SKM-1 (cell line): ENCODE results near the gene RGS17.

Experiments used
- DNase-seq: peaks from one replicate; lab custom pipeline; 2025; ENCODE audit not compliant: unreplicated experiment; lab: John Stamatoyannopoulos, UW

The RGS17 gene

GRCh38 chr6:153085239-153085638 lies 45.8 kb downstream of the RGS17 start:
- no peak for DNase-seq

- no peak for DNase-seq
Observed at GRCh38 chr6:153084393-153084792, 46.7 kb downstream of the RGS17 start.

DNA sequence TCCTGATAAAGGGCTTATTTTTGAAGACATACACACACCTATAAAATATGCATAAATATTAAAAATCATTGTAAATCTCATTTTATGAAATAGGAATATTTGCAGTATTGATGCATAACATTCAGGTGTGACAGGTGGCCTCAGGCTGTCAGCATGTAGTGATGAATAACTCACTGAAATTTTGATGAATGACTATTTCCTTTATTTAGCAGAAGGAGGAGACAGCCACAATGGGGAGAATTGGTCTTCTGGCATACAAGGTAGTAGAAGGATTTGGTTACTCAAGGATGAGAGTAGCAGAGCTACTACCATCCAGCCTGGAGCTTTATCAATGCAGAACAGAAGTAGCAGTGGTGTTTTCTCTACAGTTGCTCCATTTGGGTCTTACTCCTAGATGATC lies 47.2 kb downstream of the RGS17 start:
- DNase-seq, result no peak

GRCh38 chr6:153081914-153082313 lies 49.2 kb downstream of the RGS17 start:
- DNase-seq, result no peak

- DNase-seq, result no peak
Observed at GRCh38 chr6:153076431-153076830, 54.7 kb downstream of the RGS17 start.

DNA sequence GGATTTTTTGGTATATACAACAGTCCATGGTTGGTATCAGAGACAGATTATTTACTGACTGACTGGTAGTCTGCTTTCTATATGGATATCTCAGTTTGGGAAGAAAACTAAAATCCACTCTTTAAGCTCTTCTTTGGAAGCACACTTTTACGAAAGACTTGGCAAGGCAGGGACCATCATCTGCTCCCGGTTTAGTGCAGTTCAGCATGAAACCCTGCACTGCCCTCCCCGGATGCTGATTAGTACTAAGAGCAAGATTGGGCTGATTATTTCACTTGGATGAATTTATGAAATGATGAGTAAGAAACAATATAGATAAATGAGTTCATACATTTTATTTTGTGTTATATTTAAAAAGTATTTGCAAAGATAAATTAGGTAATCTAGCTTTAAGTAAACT lies 56.3 kb downstream of the RGS17 start:
- no peak for DNase-seq

DNA sequence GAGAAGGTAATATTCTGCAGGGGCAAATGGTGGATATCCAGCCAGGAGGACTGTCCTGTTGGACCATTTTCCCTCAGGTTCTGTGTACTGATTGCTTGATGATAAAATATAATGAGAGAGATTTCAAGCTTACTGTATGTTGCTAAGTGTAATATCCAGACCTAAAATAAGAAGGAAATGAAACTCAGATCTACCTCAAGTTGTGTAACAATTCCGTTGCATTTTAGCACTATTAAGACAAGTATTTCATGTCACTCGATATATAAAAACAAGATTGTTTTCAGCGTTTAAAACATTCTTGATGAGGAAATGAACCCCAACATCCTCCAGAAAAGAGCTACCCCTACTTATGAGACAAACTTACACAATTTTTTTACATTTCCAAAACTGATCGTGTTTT lies 57.2 kb downstream of the RGS17 start:
- DNase-seq, result no peak

- no peak for DNase-seq
Observed at GRCh38 chr6:153070756-153071155, 60.3 kb downstream of the RGS17 start.

GRCh38 chr6:153069897-153070296 lies 61.2 kb downstream of the RGS17 start:
- DNase-seq, result no peak

GRCh38 chr6:153065222-153065621 lies 65.9 kb downstream of the RGS17 start:
- DNase-seq, result no peak

DNA sequence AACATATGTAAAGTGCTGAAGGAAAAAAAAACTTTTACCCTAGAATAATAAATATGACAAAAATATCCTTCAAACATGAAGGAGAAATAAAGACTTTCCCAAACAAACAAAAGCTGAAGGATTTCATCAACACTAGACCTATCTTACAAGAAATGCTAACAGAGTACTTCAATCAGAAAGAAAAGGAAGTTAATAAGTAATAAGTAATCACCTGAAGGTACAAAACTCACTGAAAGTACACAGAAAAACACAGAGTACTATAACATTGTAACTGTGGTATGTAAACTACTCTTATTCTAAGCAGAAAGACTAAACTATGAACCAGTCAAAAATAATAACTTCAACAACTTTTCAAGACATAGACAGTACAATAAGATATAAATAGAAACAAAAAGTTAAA lies 67.1 kb downstream of the RGS17 start:
- no peak for DNase-seq

GRCh38 chr6:153062516-153062915 lies 68.6 kb downstream of the RGS17 start:
- no peak for DNase-seq

- DNase-seq, result no peak
Observed at GRCh38 chr6:153059757-153060156, 71.3 kb downstream of the RGS17 start.

- no peak for DNase-seq
Observed at GRCh38 chr6:153059311-153059710, 71.8 kb downstream of the RGS17 start.

DNA sequence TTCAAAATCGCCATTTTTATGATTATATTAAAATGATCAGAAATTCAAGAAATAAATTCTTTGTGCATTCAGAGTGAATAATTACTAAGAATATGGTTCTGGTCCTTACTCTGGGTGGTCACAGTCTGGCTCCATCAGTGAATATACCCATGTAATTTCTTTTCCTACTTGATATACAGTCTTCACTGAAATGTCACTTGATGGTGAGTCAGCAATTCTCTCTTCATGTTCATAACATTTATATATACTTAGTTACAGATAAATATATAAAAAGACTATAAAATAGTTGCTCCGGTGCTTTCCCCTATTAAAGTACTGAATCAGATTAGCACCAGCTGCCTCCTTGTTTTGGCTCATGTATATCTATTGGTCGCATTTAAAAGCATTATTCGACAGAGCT lies 72.2 kb downstream of the RGS17 start:
- no peak for DNase-seq

- DNase-seq, result no peak
Observed at GRCh38 chr6:153058291-153058690, 72.8 kb downstream of the RGS17 start.

- DNase-seq, result no peak
Observed at GRCh38 chr6:153056308-153056707, 74.8 kb downstream of the RGS17 start.

DNA sequence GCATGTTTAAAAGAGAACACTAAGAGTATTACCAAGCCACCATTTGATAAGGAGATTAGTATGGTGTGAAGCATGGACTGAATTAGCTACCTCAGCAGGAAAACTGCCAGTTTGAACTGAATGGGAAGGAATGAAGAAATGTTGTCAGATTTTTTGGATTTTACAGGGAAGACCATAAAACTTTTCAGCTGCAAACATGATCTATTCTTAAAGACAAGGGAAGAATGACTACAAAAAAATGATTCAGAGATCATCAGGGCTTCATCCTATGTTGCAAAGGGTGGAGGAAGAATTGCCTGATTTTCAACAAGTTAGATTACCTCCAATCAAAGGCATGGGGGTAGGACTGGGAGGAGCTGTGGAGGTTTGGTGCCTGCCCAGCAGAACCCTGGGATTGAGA lies 79.3 kb downstream of the RGS17 start:
- DNase-seq, result no peak

GRCh38 chr6:153048631-153049030 lies 82.5 kb downstream of the RGS17 start:
- no peak for DNase-seq

- DNase-seq, result no peak
Observed at GRCh38 chr6:153047386-153047785, 83.7 kb downstream of the RGS17 start.

- DNase-seq, result no peak
Observed at GRCh38 chr6:153045271-153045670, 85.8 kb downstream of the RGS17 start.

DNA sequence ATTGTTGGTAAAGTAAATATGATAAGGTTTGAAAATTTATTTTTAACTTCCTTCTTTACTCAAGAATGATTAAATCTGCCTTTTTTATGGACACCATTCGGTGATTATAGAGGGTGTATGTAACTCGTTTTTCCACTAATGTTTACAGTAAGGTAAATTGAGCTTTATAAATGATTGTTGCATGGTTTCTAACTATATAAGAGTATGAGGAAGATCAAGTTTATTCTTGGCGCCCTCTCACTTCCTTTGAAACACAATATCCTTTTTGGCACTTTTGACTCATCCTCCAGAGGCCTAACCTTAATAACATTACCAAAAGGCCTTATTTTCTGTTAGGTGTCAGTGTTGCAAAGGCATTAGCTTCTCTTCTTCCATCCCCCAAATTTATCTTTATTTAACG lies 86.8 kb downstream of the RGS17 start:
- no peak for DNase-seq

DNA sequence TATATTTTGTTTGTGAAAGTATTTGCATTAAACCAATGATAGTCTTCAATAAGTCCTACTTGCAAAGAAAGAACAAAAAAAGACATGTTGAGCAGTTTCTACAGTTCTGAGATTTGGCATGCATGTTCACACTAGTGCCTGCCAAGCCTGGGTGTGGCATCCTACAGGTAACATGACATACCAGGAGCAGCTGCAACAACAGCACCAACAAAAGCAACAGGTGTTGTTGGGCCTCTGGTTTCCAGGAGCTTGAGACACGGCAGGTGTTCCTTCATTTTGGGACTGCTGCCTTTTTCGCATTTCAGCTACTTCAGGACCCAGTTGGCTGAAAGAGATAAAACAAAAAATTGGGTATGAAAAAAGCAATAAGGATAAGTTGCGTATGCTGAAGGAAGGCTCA lies 87.4 kb downstream of the RGS17 start:
- no peak for DNase-seq
